ENCODE measurements around the gene ATP9B.

DNA sequence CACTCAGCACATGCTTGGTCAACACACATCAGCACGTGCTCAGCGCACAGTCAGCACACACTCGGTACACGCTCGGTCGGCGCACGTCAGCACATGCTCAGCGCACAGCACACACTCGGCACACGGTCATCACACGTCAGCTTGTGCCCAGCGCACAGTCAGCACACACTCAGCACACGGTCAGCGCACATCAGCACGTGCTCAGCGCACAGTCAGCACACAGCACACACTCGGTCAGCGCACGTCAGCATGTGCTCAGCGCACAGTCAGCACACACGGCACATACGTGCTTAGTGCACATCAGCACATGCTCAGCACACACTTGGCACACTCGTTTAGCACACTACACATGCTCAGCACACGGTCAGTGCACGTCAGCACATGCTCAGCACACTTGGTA, 276.8 kb downstream of the ATP9B start:
- TF ChIP-seq, protein P1, sequence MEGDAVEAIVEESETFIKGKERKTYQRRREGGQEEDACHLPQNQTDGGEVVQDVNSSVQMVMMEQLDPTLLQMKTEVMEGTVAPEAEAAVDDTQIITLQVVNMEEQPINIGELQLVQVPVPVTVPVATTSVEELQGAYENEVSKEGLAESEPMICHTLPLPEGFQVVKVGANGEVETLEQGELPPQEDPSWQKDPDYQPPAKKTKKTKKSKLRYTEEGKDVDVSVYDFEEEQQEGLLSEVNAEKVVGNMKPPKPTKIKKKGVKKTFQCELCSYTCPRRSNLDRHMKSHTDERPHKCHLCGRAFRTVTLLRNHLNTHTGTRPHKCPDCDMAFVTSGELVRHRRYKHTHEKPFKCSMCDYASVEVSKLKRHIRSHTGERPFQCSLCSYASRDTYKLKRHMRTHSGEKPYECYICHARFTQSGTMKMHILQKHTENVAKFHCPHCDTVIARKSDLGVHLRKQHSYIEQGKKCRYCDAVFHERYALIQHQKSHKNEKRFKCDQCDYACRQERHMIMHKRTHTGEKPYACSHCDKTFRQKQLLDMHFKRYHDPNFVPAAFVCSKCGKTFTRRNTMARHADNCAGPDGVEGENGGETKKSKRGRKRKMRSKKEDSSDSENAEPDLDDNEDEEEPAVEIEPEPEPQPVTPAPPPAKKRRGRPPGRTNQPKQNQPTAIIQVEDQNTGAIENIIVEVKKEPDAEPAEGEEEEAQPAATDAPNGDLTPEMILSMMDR (IDR thresholded peaks at IDR 0.05) = no peak
- no peak for TF ChIP-seq ZFX (IDR thresholded peaks at IDR 0.05; ENCODE audit: borderline replicate concordance)
